ENCODE results near the gene DENND5A. TPM values are rescaled to one million over a fixed set of nuclear protein-coding genes. Genes with fewer than 3 reads are reported as not detected.

Gene DENND5A
- total and polyA plus RNA-seq, 2 donors (not counting 1 experiment from before 2014, with no cell fraction given), result 41.3 to 66.5 TPM

DNA sequence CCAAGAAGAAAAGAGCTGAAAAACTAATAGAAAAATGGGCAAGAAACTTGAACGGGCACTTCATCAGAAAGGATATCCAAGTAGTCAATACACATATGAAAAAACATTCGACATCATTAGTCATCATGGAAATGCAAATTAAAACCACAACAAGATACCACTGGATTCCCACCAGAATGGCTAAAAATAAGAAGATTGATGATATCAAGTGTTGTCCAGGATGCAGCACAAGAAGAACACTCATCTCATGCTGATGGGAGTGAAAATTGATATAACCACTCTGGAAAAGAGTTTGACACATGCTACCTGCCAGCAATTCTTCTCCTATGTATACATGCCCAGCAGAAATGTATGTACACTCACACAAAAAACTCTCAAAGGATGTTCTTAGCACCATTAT lies 146.9 kb downstream of the DENND5A start:
- intact Hi-C loops (cut with micrococcal nuclease), result no loop called here
- Mint-ChIP-seq H3K9me3 (ENCODE audit: insufficient read depth) (peaks cover under 1% of the 10 kb centered on the region), H3K4me3 (no peak overlapping the region), H3K4me1 (peaks cover 2% of the 10 kb centered on the region), H3K27me3 (peaks cover 7% of the 10 kb centered on the region), H3K27ac (no peak overlapping the region)
- POLR2A ChIA-PET, result no interaction called here
- Histone ChIP-seq H3K27me3 (replicated peaks in 1 of 4; ENCODE audit: control extremely low read depth in 1 of 4, control insufficient read depth in 3 of 4, insufficient read depth in 4 of 4, low read length in 3 of 4) (no peaks in the 10 kb centered on the region), H3K27ac (ENCODE audit: low read length in 2 of 2) (no peak overlapping the region), H4K20me1 (ENCODE audit: control insufficient read depth, insufficient read depth, low read length, poor library complexity, severe bottlenecking) (no peaks in the 10 kb centered on the region), H3K4me2 (replicated peaks; ENCODE audit: low read depth, low read length, poor library complexity, severe bottlenecking) (no peak overlapping the region), H2AFZ (ENCODE audit: insufficient read depth, low read depth, low read length, poor library complexity, severe bottlenecking) (no peak overlapping the region), H3K36me3 (replicated peaks in 1 of 2; ENCODE audit: control extremely low read depth in 1 of 2, control insufficient read depth in 1 of 2, extremely low read depth in 1 of 2, insufficient read depth in 2 of 2, low read length in 1 of 2) (no peaks in the 10 kb centered on the region), H3K4me1 (ENCODE audit: control insufficient read depth in 2 of 2, insufficient read depth in 2 of 2, low read length in 2 of 2) (no peaks in the 10 kb centered on the region), H3K9me3 (ENCODE audit: control extremely low read depth in 1 of 3, control insufficient read depth in 2 of 3, insufficient read depth in 1 of 3, low read length in 2 of 3) (peaks cover 0 to 3% (median 3%) of the 10 kb centered on the region in 3 donors), H3K79me2 (ENCODE audit: control insufficient read depth, insufficient read depth, low read length) (no peaks in the 10 kb centered on the region), H3K4me3 (ENCODE audit: control extremely low read depth in 1 of 5, extremely low read depth in 1 of 5, insufficient read depth in 1 of 5, low read depth in 2 of 5, low read length in 4 of 5) (no peak overlapping the region), H3K9ac (ENCODE audit: low read length) (no peak overlapping the region)
- no peak for ATAC-seq (ENCODE audit: low read depth)
- CTCF ChIA-PET, result interaction anchor here (0.6 to 1.0 kb wide), 3 partner anchors 13 to 964 kb away, joined by 3 to 4 read pairs (median 3); no protein-coding TSS in a partner anchor
- TF ChIP-seq, protein P1, sequence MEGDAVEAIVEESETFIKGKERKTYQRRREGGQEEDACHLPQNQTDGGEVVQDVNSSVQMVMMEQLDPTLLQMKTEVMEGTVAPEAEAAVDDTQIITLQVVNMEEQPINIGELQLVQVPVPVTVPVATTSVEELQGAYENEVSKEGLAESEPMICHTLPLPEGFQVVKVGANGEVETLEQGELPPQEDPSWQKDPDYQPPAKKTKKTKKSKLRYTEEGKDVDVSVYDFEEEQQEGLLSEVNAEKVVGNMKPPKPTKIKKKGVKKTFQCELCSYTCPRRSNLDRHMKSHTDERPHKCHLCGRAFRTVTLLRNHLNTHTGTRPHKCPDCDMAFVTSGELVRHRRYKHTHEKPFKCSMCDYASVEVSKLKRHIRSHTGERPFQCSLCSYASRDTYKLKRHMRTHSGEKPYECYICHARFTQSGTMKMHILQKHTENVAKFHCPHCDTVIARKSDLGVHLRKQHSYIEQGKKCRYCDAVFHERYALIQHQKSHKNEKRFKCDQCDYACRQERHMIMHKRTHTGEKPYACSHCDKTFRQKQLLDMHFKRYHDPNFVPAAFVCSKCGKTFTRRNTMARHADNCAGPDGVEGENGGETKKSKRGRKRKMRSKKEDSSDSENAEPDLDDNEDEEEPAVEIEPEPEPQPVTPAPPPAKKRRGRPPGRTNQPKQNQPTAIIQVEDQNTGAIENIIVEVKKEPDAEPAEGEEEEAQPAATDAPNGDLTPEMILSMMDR (IDR thresholded peaks at IDR 0.05), result no peak
- TF ChIP-seq EZH2 (IDR thresholded peaks at IDR 0.05; ENCODE audit: borderline replicate concordance, insufficient read depth, low read depth, low read length, poor library complexity, severe bottlenecking), result no peak
- no CpG with 5 or more reads among the region's 2 CpGs for WGBS (ENCODE audit: insufficient coverage)
- no peak for DNase-seq

GRCh38 chr11:9112075-9112474 lies 153.1 kb downstream of the DENND5A start:
- CTCF ChIA-PET, result interaction anchor here (1.6 kb wide), 1 partner anchor 25 kb away, joined by 6 read pairs; no protein-coding TSS in a partner anchor

More at GRCh38 chr11:9112075-9112474, 153.1 kb downstream of the DENND5A start:
- no peak for DNase-seq
- Histone ChIP-seq H3K9ac (ENCODE audit: low read length) (no peak overlapping the region), H3K4me1 (ENCODE audit: control insufficient read depth in 2 of 2, insufficient read depth in 2 of 2, low read length in 2 of 2) (no peaks in the 10 kb centered on the region), H4K20me1 (ENCODE audit: control insufficient read depth, insufficient read depth, low read length, poor library complexity, severe bottlenecking) (no peaks in the 10 kb centered on the region), H3K27me3 (replicated peaks in 1 of 4; ENCODE audit: control extremely low read depth in 1 of 4, control insufficient read depth in 3 of 4, insufficient read depth in 4 of 4, low read length in 3 of 4) (no peaks in the 10 kb centered on the region), H3K36me3 (replicated peaks in 1 of 2; ENCODE audit: control extremely low read depth in 1 of 2, control insufficient read depth in 1 of 2, extremely low read depth in 1 of 2, insufficient read depth in 2 of 2, low read length in 1 of 2) (no peaks in the 10 kb centered on the region), H2AFZ (ENCODE audit: insufficient read depth, low read depth, low read length, poor library complexity, severe bottlenecking) (no peak overlapping the region), H3K27ac (ENCODE audit: low read length in 2 of 2) (no peak overlapping the region), H3K4me2 (replicated peaks; ENCODE audit: low read depth, low read length, poor library complexity, severe bottlenecking) (no peak overlapping the region), H3K9me3 (ENCODE audit: control extremely low read depth in 1 of 3, control insufficient read depth in 2 of 3, insufficient read depth in 1 of 3, low read length in 2 of 3) (peaks cover 5 to 13% (median 7%) of the 10 kb centered on the region in 3 donors), H3K79me2 (ENCODE audit: control insufficient read depth, insufficient read depth, low read length) (no peaks in the 10 kb centered on the region), H3K4me3 (ENCODE audit: control extremely low read depth in 1 of 5, extremely low read depth in 1 of 5, insufficient read depth in 1 of 5, low read depth in 2 of 5, low read length in 4 of 5) (no peak overlapping the region)
- Mint-ChIP-seq H3K9me3 (ENCODE audit: insufficient read depth) (peaks cover 4% of the 10 kb centered on the region), H3K4me3 (no peak overlapping the region), H3K27me3 (peaks cover 7% of the 10 kb centered on the region), H3K4me1 (no peaks in the 10 kb centered on the region), H3K27ac (no peak overlapping the region)
- TF ChIP-seq, protein P1 (IDR thresholded peaks at IDR 0.05), result no peak
- no peak for TF ChIP-seq EZH2 (IDR thresholded peaks at IDR 0.05; ENCODE audit: borderline replicate concordance, insufficient read depth, low read depth, low read length, poor library complexity, severe bottlenecking)
- ATAC-seq (ENCODE audit: low read depth), result no peak
- WGBS (ENCODE audit: insufficient coverage), result no CpG with 5 or more reads among the region's 2 CpGs
- POLR2A ChIA-PET, result no interaction called here
- intact Hi-C loops (cut with micrococcal nuclease), result no loop called here
